A673 (cell line): Measurements from ENCODE around the gene CAMKV. TPM values are rescaled to one million over a fixed set of nuclear protein-coding genes. Genes with fewer than 3 reads are reported as not detected.

Source experiments
- BruUV-seq: library from RNA; stranded (reverse); fragments of 400-500 nt; replicated peaks from 2 replicates; lab custom pipeline; 2021; lab: Mats Ljungman, UMichigan
- CTCF ChIA-PET: fragments of 300-600 bp; sonication (Branson Sonifier 250); formaldehyde crosslinking; loops from one replicate; lab custom pipeline; 2022; ENCODE audit warnings: antibody characterized with exemption; lab: Charles Lee
- POLR2A ChIA-PET: fragments of 300-600 bp; sonication (Branson Sonifier 250); formaldehyde crosslinking; loops from one replicate; lab custom pipeline; 2022; ENCODE audit warnings: antibody characterized with exemption; ENCODE audit not compliant: low non-redundant PET; lab: Charles Lee
- DNase-seq: peaks from one replicate; pipeline ENCODE4 v3.0.0-alpha.2; 2015; ENCODE audit warnings: low spot score
- H3K27ac ChIP-seq: fragments of 200-600 bp; sonication (generic); 2 replicates; pipeline ENCODE4 v1.5.1; 2016; ENCODE audit warnings: mixed run types, low read depth, mild to moderate bottlenecking, mixed read lengths, antibody characterized with exemption, low read length; ENCODE audit not compliant: poor library complexity, severe bottlenecking
- H3K27me3 ChIP-seq: fragments of 200-600 bp; sonication (generic); replicated peaks from 2 replicates; pipeline ENCODE4 v1.6.1; 2017; ENCODE audit warnings: mixed run types, low read depth, mild to moderate bottlenecking, mixed read lengths, antibody characterized with exemption, low read length; ENCODE audit not compliant: insufficient read depth, poor library complexity
- H3K36me3 ChIP-seq: fragments of 200-600 bp; sonication (generic); 2 replicates; pipeline ENCODE4 v1.6.1; 2016; ENCODE audit warnings: mixed run types, mild to moderate bottlenecking, mixed read lengths, antibody characterized with exemption, low read length; ENCODE audit not compliant: insufficient read depth, poor library complexity, severe bottlenecking
- H3K4me1 ChIP-seq: fragments of 200-600 bp; sonication (generic); 2 replicates; pipeline ENCODE4 v1.6.1; 2017; ENCODE audit warnings: mixed run types, mild to moderate bottlenecking, mixed read lengths, antibody characterized with exemption, low read length; ENCODE audit not compliant: insufficient read depth, poor library complexity, severe bottlenecking
- H3K4me3 ChIP-seq: fragments of 200-600 bp; sonication (generic); 2 replicates; pipeline ENCODE4 v1.5.1; 2016; ENCODE audit warnings: low read depth, mixed run types, mild to moderate bottlenecking, mixed read lengths, low read length; ENCODE audit not compliant: poor library complexity, severe bottlenecking
- H3K9me3 ChIP-seq: fragments of 200-600 bp; sonication (generic); 2 replicates; pipeline ENCODE4 v1.6.1; 2016; ENCODE audit warnings: mixed run types, low read depth, mild to moderate bottlenecking, mixed read lengths, antibody characterized with exemption, low read length; ENCODE audit not compliant: poor library complexity, severe bottlenecking
- CTCF ChIP-seq: fragments of 300-800, 200-600 bp; sonication (generic); conservative IDR thresholded peaks from 2 replicates; pipeline ENCODE4 v1.5.1; 2017; ENCODE audit warnings: low read depth, mild to moderate bottlenecking, antibody characterized with exemption, low read length, moderate library complexity, mixed read lengths
- EZH2 ChIP-seq: fragments of 200-600 bp; sonication (generic); IDR thresholded peaks from 2 replicates; pipeline ENCODE4 v1.6.1; 2017; ENCODE audit warnings: borderline replicate concordance, low read depth, mild to moderate bottlenecking, mixed read lengths, antibody characterized with exemption, low read length; ENCODE audit not compliant: poor library complexity, severe bottlenecking
- intact Hi-C: fragments of 100-400 bp; cut with micrococcal nuclease; formaldehyde crosslinking; loops from one replicate; pipeline ENCODE4 v1.10.0; 2022; ENCODE audit not compliant: unreplicated experiment
- total RNA-seq: library from RNA; stranded (reverse); gene quantifications from 2 replicates; pipeline ENCODE4 v1.2.3, GENCODE V29; 2021

The CAMKV gene
- total RNA-seq, 1 experiment from 2014 or later: 5.4 TPM

- no peak overlapping the region for H3K27ac ChIP-seq
- no peak overlapping the region for H3K4me3 ChIP-seq
- DNase-seq: no peak
- H3K4me1 ChIP-seq: no peaks in the 10 kb centered on the region
- H3K27me3 ChIP-seq: no peaks in the 10 kb centered on the region
- CTCF ChIA-PET: interaction anchor here (0.5 kb wide), 1 partner anchor 88 kb away, joined by 3 read pairs; no protein-coding TSS in a partner anchor
- TF ChIP-seq EZH2 (no peak), CTCF (no peak)
- H3K9me3 ChIP-seq: no peaks in the 10 kb centered on the region
- POLR2A ChIA-PET: no interaction called here
- no TSS peak for BruUV-seq
- no peaks in the 10 kb centered on the region for H3K36me3 ChIP-seq
- intact Hi-C loops: loop anchor here (10.0 kb wide), 2 partner anchors 63 to 117 kb away; partner anchors contain the start of genes GMPPB and MST1R
Observed at GRCh38 chr3:49841806-49842205, 27.9 kb downstream of the CAMKV start.

GRCh38 chr3:49841126-49841696 lies 28.5 kb downstream of the CAMKV start:
- POLR2A ChIA-PET: no interaction called here
- BruUV-seq: no TSS peak
- Histone ChIP-seq H3K4me1 (no peaks in the 10 kb centered on the region), H3K36me3 (no peaks in the 10 kb centered on the region), H3K27ac (no peak overlapping the region), H3K27me3 (no peaks in the 10 kb centered on the region), H3K9me3 (no peaks in the 10 kb centered on the region), H3K4me3 (no peak overlapping the region)
- CTCF ChIA-PET: interaction anchor here (0.5 kb wide), 1 partner anchor 89 kb away, joined by 3 read pairs; no protein-coding TSS in a partner anchor
- peak; percentile 12 for DNase-seq
- TF ChIP-seq CTCF (peak; percentile 42), EZH2 (no peak)
- intact Hi-C loops: loop anchor here (10.0 kb wide), 2 partner anchors 64 to 116 kb away; partner anchors contain the start of genes GMPPB and MST1R

GRCh38 chr3:49840388-49840787 lies 29.3 kb downstream of the CAMKV start:
- BruUV-seq: no TSS peak
- CTCF ChIA-PET: no interaction called here
- no peaks in the 10 kb centered on the region for H3K36me3 ChIP-seq

More at GRCh38 chr3:49840388-49840787, 29.3 kb downstream of the CAMKV start:
- POLR2A ChIA-PET: no interaction called here
- Histone ChIP-seq H3K9me3 (no peaks in the 10 kb centered on the region), H3K4me3 (no peak overlapping the region), H3K27me3 (no peaks in the 10 kb centered on the region), H3K4me1 (no peaks in the 10 kb centered on the region), H3K27ac (no peak overlapping the region)
- no peak for DNase-seq
- TF ChIP-seq CTCF (no peak), EZH2 (no peak)
- intact Hi-C loops: loop anchor here (10.0 kb wide), 2 partner anchors 64 to 116 kb away; partner anchors contain the start of genes GMPPB and MST1R
